CD14-positive monocyte (primary cell): ENCODE data around the gene UMPS. TPM values are rescaled to one million over a fixed set of nuclear protein-coding genes. Genes with fewer than 3 reads are reported as not detected.

Experiments used
- DNase-seq, 3 donors: peaks; one replicate each; pipeline ENCODE4 v3.0.0-alpha.2; 2011 to 2022
- H2AFZ ChIP-seq: 2 replicates; pipeline ENCODE4 v1.6.0; 2012; ENCODE audit warnings: mild to moderate bottlenecking, low read depth, low read length, inconsistent platforms; ENCODE audit not compliant: insufficient read depth, poor library complexity, severe bottlenecking
- H3K27ac ChIP-seq, 2 donors: 1 replicate in 1 of 2; 2 replicates in 1 of 2; pipeline ENCODE4 v1.5.1; 2012 to 2013; ENCODE audit warnings: low read length in 2 of 2, control low read depth in 1 of 2, inconsistent platforms in 1 of 2, low read depth in 1 of 2, mild to moderate bottlenecking in 1 of 2
- H3K27me3 ChIP-seq, 2 donors: one replicate each; pipeline versions ENCODE4 v1.6.0 to v1.6.1; 2011 to 2013; ENCODE audit warnings: low read length in 2 of 2; ENCODE audit not compliant: control insufficient read depth in 2 of 2, insufficient read depth in 2 of 2
- H3K36me3 ChIP-seq, 2 donors: replicated peaks in 1 of 2; 1 replicate in 1 of 2; 2 replicates in 1 of 2; pipeline versions ENCODE4 v1.5.1 to v1.6.1; 2012 to 2013; ENCODE audit warnings: low read length in 2 of 2, control low read depth in 1 of 2, inconsistent platforms in 1 of 2, mild to moderate bottlenecking in 1 of 2; ENCODE audit not compliant: insufficient read depth in 2 of 2, control insufficient read depth in 1 of 2
- H3K4me1 ChIP-seq, 2 donors: 1 replicate in 1 of 2; 2 replicates in 1 of 2; pipeline versions ENCODE4 v1.5.1 to v1.6.1; 2012 to 2013; ENCODE audit warnings: low read length in 2 of 2, control low read depth in 1 of 2, inconsistent platforms in 1 of 2, mild to moderate bottlenecking in 1 of 2, moderate library complexity in 1 of 2; ENCODE audit not compliant: insufficient read depth in 2 of 2, control insufficient read depth in 1 of 2
- H3K4me2 ChIP-seq: replicated peaks from 2 replicates; pipeline ENCODE3; 2012; ENCODE audit warnings: low read length, moderate library complexity, mild to moderate bottlenecking; ENCODE audit not compliant: poor library complexity, severe bottlenecking; ENCODE audit errors: extremely low read depth
- H3K4me3 ChIP-seq, 3 experiments: fragments of 200-600 bp in 1 of 3; sonication (generic) in 1 of 3; replicated peaks in 1 of 3; 1 replicate in 2 of 3; 2 replicates in 1 of 3; pipeline ENCODE4 v1.5.1; 2011 to 2013; ENCODE audit warnings: low read length in 3 of 3, mild to moderate bottlenecking in 3 of 3, control low read depth in 2 of 3, low read depth in 2 of 3, inconsistent platforms in 1 of 3, moderate library complexity in 1 of 3
- H3K79me2 ChIP-seq: 2 replicates; pipeline ENCODE4 v1.6.0; 2012; ENCODE audit warnings: mild to moderate bottlenecking, control low read depth, inconsistent platforms, low read length, moderate library complexity; ENCODE audit not compliant: insufficient read depth
- H3K9ac ChIP-seq: 2 replicates; pipeline ENCODE4 v1.6.0; 2017; ENCODE audit warnings: low read length, mild to moderate bottlenecking; ENCODE audit not compliant: insufficient read depth, poor library complexity, severe bottlenecking
- H3K9me3 ChIP-seq, 2 donors: replicated peaks in 1 of 2; 1 replicate in 1 of 2; 2 replicates in 1 of 2; pipeline versions ENCODE4 v1.5.1 to v1.6.1; 2012 to 2013; ENCODE audit warnings: low read length in 2 of 2, control low read depth in 1 of 2; ENCODE audit not compliant: control insufficient read depth in 1 of 2, insufficient read depth in 1 of 2
- H4K20me1 ChIP-seq: 2 replicates; pipeline ENCODE4 v1.6.0; 2012; ENCODE audit warnings: mild to moderate bottlenecking, low read length, control low read depth, moderate library complexity; ENCODE audit not compliant: insufficient read depth
- H3K27ac Mint-ChIP-seq, 7 donors: one replicate each; pipeline ENCODE4 v1.8.0; 2020; ENCODE audit warnings: mild to moderate bottlenecking in 7 of 7, mixed read lengths in 7 of 7, moderate library complexity in 6 of 7, inconsistent platforms in 2 of 7
- H3K27me3 Mint-ChIP-seq, 3 donors: one replicate each; pipeline ENCODE4 v1.8.0; 2021 to 2022; ENCODE audit warnings: low read depth in 3 of 3, mild to moderate bottlenecking in 3 of 3, mixed read lengths in 3 of 3, moderate library complexity in 3 of 3, inconsistent platforms in 1 of 3
- H3K36me3 Mint-ChIP-seq, 2 donors: one replicate each; pipeline ENCODE4 v1.8.0; 2020; ENCODE audit warnings: mixed read lengths in 2 of 2, inconsistent platforms in 1 of 2, mild to moderate bottlenecking in 1 of 2
- H3K4me1 Mint-ChIP-seq: one replicate; pipeline ENCODE4 v1.8.0; 2020; ENCODE audit warnings: mild to moderate bottlenecking, mixed read lengths
- H3K4me3 Mint-ChIP-seq, 2 donors: one replicate each; pipeline ENCODE4 v1.8.0; 2020; ENCODE audit warnings: mild to moderate bottlenecking in 2 of 2, mixed read lengths in 2 of 2, moderate library complexity in 1 of 2
- H3K9me3 Mint-ChIP-seq, 7 donors: one replicate each; pipeline ENCODE4 v1.8.0; 2020 to 2022; ENCODE audit warnings: mixed read lengths in 7 of 7, mild to moderate bottlenecking in 6 of 7, moderate library complexity in 6 of 7, inconsistent platforms in 2 of 7
- WGBS: methylation state at CpG from one replicate; pipeline ENCODE4 v1.1.5; 2013; ENCODE audit warnings: missing lambda C conversion rate; ENCODE audit not compliant: insufficient coverage; 5-methylcytosine and 5-hydroxymethylcytosine counted together
- intact Hi-C, 2 donors: fragments of 100-400 bp; cut with micrococcal nuclease; formaldehyde crosslinking; loops; one replicate each; pipeline versions ENCODE4 v1.15.0 to v1.15.1; 2023
- polyA plus RNA-seq, 3 donors: library from polyadenylated mRNA; depleted of rRNA in 1 of 3; unstranded in 2 of 3; stranded (reverse) in 1 of 3; fragments of 300-500 nt in 2 of 3; fragments of >200 nt in 1 of 3; fragmentation: Illumina TruSeq in 2 of 3; gene quantifications; 1 replicate in 2 of 3; 2 replicates in 1 of 3; pipeline ENCODE4 v1.2.3, GENCODE V29; 2012 to 2021
- TF ChIP-seq, protein P1 (sequence below): fragments of 200-600 bp; IDR thresholded peaks from one replicate; pipeline ENCODE4 v1.8.0; 2022; ENCODE audit warnings: antibody characterized with exemption, mild to moderate bottlenecking

The UMPS gene
- polyA plus RNA-seq, 3 donors: 4.6 to 13.5 (median 9.1) TPM

DNA sequence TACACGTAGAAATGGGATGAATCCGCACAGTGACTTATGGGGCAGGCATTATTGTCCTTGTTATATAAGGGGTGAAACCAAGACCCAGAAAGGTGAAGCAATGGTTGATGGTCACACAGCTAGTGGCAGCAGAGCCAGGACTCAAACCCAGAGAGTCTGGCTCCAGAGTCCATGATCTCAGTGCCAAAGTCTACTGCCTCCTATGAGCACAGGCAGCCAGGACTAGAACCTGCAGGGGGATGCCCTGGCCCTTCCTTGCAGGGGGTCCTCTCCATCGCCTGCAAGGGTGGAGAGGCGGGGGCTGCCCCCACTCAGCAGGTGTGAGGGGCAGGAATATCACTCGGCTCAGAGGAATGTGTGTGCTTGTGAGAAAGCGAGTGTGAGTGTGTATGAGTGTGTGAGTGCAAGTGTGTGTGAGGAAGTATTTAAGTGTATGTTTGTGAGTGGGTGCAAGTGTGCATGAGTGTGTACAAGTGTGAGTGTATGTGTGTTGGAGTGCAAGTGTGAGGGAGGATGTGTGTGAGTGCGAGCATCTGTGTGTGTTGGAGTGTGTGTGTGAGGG, 44.7 kb downstream of the UMPS start:
- no peaks in the 10 kb centered on the region for H3K36me3 ChIP-seq
- no peak overlapping the region for H2AFZ ChIP-seq
- H3K36me3 Mint-ChIP-seq: no peaks in the 10 kb centered on the region
- no peak overlapping the region for H3K4me3 Mint-ChIP-seq
- H3K4me2 ChIP-seq: no peak overlapping the region
- no peak overlapping the region for H3K4me3 ChIP-seq
- H3K27me3 ChIP-seq: peaks cover 2 to 11% of the 10 kb centered on the region in 2 donors
- H3K4me1 ChIP-seq: peaks cover 0 to 6% of the 10 kb centered on the region in 2 donors
- intact Hi-C loops: no loop called here
- 89% methylated on average over 7 of the region's 7 CpGs for WGBS
- H4K20me1 ChIP-seq: no peaks in the 10 kb centered on the region
- no peak overlapping the region for H3K9ac ChIP-seq
- H3K9me3 Mint-ChIP-seq: peaks cover 0 to 3% (median 0%) of the 10 kb centered on the region in 7 donors
- no peaks in the 10 kb centered on the region for H3K79me2 ChIP-seq
- H3K4me1 Mint-ChIP-seq: peaks cover 6% of the 10 kb centered on the region
- TF ChIP-seq, protein P1, sequence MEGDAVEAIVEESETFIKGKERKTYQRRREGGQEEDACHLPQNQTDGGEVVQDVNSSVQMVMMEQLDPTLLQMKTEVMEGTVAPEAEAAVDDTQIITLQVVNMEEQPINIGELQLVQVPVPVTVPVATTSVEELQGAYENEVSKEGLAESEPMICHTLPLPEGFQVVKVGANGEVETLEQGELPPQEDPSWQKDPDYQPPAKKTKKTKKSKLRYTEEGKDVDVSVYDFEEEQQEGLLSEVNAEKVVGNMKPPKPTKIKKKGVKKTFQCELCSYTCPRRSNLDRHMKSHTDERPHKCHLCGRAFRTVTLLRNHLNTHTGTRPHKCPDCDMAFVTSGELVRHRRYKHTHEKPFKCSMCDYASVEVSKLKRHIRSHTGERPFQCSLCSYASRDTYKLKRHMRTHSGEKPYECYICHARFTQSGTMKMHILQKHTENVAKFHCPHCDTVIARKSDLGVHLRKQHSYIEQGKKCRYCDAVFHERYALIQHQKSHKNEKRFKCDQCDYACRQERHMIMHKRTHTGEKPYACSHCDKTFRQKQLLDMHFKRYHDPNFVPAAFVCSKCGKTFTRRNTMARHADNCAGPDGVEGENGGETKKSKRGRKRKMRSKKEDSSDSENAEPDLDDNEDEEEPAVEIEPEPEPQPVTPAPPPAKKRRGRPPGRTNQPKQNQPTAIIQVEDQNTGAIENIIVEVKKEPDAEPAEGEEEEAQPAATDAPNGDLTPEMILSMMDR: no peak
- H3K27ac ChIP-seq: no peak overlapping the region
- DNase-seq: no peak
- H3K9me3 ChIP-seq: no peaks in the 10 kb centered on the region
- H3K27ac Mint-ChIP-seq: peak overlapping the region in 1 of 7 donors; percentile 5
- H3K27me3 Mint-ChIP-seq: peaks cover 16 to 28% (median 26%) of the 10 kb centered on the region in 3 donors

- Mint-ChIP-seq H3K27ac (peak overlapping the region in 1 of 7 donors; percentile 8), H3K4me3 (no peak overlapping the region), H3K9me3 (peaks cover 0 to 3% (median 0%) of the 10 kb centered on the region in 7 donors), H3K27me3 (peaks cover 13 to 28% (median 27%) of the 10 kb centered on the region in 3 donors), H3K4me1 (peaks cover 12% of the 10 kb centered on the region), H3K36me3 (no peaks in the 10 kb centered on the region)
- Histone ChIP-seq H3K4me2 (no peak overlapping the region), H3K4me3 (no peak overlapping the region), H3K79me2 (no peaks in the 10 kb centered on the region), H3K27ac (no peak overlapping the region), H3K9ac (no peak overlapping the region), H3K4me1 (peaks cover 4 to 11% of the 10 kb centered on the region in 2 donors), H3K27me3 (peaks cover 2 to 11% of the 10 kb centered on the region in 2 donors), H4K20me1 (no peaks in the 10 kb centered on the region), H3K36me3 (no peaks in the 10 kb centered on the region), H3K9me3 (no peaks in the 10 kb centered on the region), H2AFZ (no peak overlapping the region)
- 95% methylated on average over 9 of the region's 9 CpGs for WGBS
- DNase-seq: no peak
- intact Hi-C loops: no loop called here
- TF ChIP-seq, protein P1: no peak
Measured at GRCh38 chr3:124775877-124776276, 45.6 kb downstream of the UMPS start.
